Astrocyte (in vitro differentiated cells and primary cell): ENCODE measurements around the gene ADARB2.

Experiments
- CTCF ChIP-seq: IDR thresholded peaks from 2 replicates; pipeline ENCODE4 v1.5.1; 2011; ENCODE audit warnings: low read depth, mild to moderate bottlenecking, inconsistent platforms, low read length, moderate library complexity; ENCODE audit not compliant: insufficient read depth
- EZH2 ChIP-seq: IDR thresholded peaks from 2 replicates; pipeline ENCODE4 v1.6.1; 2012; ENCODE audit warnings: mild to moderate bottlenecking, low read length, inconsistent platforms; ENCODE audit not compliant: insufficient read depth

GRCh38 chr10:1684991-1685390 lies 52.3 kb downstream of the ADARB2 start:
- TF ChIP-seq CTCF (no peak), EZH2 (no peak)
